Measurements from ENCODE around the gene HOXC12.

HOXC12 gene

DNA sequence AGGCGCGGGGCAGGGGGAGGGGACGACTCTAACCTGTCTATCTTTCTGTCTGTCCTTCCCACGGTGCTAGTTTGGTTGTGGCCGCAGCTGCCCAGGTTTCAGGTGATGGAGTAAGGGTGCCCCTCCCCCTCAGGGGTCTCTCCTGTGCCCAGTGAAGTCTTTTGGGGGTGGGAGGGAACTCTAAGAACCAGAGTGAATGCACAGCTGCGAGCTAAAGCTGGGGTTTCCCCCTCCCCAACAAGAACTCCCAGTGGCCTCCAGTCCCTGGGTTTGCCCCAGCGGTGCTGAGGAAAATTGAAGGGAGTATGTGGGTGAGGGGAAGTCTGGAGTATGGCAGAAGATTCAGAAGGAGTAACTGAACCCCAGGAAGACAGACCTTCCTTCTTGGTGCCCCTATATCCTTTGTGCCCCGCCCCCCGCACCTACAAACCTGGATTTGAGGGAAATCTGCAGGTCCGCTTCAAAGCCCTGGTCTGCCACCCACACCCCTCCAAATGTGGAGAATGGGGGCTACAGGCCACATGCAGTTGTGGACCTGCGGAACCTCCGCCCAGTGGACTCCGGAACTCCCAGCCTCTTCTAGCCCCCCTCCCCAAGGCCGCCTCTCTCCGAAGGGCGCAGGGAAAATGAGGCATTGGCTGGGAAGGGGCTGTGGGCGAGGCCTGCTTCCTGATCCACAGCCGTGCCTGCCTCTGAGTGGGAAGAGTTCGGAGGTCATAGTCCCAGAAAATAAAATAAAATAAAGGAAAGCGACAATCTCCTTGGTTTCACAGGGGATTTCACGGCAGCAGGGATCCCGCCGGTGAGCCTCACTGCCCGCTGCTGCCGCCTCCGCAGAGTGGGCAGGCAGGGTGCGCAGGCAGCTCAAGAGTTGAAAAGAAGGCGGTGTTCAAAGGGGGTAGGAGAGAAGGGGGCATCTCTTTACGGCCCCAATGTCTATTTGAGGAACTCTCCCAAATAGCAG lies 41.8 kb downstream of the HOXC12 start:
- no peak for DNase-seq (ENCODE audit: low read depth in 2 of 2)

DNA sequence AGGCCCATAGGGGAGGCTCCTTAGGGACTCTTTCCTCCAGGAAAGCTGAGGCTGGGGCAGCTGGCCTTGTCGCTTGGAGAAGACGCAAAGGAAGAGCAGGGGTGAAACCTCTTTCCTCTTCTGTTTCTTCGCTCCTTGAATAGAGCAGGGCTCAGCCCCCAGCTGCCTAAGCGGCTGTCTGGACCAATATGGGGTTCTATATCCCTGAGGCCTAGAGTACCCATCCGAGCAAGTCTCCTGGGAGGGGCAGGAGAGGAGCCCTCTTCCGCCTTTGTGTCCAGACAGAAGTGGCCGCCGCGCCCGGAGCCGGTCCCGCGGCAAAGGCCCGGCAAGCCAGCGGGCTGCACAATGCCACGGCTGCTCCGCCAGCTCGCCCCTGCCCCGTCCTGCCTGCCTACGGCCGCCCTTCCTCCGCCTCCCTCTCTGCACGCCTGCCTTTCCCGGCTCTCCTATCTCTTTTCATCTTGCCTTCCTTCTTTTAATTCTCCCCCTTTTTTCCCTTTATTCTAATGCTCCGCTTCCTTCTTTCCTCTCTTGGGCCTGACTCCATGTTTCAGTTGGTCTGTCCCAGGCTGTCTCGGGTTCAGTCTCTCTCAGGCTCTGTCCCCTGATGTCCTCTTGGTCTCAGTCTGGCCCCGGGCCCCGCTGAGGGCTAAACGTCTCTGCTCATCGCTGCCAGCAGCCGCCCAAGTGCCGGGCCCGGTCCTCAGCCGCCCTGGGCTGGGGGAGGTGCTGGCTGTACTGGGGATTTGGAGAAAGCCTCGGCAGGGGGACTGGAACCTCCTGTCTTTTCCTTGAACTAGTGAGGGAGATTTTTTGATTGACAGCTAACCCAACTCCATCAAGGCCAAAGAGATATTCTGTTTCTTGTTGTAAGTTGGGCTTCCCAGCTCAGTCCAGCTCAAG lies 42.8 kb downstream of the HOXC12 start:
- DNase-seq (ENCODE audit: low read depth in 2 of 2): no peak

DNA sequence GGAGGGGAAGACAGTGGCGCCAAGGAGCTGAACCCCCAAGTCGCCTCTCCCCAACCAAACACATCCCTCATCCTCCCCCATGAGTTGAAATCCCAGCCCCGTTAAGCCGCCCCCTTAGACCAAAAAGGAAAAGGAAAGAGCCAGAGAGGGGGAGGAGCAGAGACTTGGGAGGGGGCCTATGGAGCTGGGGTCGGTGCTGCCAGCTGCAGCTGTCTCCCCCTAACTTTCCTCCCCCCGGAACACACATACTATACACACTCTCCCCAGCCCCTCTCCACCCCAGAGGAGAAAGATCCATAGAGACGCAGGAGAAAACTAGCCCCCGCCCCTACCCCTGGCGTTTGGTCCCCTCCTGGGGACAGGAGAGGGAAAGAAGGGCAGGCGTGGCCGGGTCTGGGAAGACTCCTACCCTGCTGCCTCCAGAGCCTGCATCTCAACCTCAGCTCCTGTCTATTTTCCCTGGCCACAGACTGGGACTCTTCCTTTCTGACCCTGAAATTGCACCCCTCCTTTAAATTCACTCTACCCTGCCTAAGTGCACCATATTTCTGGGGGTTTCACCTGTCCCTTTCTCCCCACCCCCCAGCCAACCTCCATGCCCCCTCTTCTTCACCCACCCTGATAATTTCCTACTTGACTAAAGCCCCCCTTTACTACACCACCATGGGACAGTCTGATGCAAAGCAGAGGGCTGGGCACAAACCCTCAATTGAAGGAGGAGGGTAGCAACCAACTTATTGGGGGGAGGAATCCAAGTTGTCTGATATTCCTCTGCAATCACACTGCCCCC lies 43.6 kb downstream of the HOXC12 start:
- DNase-seq (ENCODE audit: low read depth in 2 of 2): no peak

DNA sequence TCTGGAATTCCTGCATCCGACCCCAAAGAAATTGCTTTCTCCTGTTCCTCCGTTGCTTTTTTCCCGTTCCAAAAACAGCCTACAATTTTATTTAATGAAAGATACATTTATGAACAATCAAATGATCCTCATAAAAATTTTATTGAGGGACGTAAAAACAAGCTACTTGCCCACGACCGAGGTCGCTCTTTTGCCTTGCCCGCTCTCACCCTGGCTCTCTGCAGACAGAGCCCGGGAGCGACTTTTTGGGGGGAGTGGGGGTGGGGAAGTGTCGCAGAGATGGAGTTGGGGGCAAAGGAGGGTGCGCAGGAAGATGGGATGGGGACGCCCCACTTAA lies 44.2 kb downstream of the HOXC12 start:
- DNase-seq (ENCODE audit: low read depth in 2 of 2): no peak

DNA sequence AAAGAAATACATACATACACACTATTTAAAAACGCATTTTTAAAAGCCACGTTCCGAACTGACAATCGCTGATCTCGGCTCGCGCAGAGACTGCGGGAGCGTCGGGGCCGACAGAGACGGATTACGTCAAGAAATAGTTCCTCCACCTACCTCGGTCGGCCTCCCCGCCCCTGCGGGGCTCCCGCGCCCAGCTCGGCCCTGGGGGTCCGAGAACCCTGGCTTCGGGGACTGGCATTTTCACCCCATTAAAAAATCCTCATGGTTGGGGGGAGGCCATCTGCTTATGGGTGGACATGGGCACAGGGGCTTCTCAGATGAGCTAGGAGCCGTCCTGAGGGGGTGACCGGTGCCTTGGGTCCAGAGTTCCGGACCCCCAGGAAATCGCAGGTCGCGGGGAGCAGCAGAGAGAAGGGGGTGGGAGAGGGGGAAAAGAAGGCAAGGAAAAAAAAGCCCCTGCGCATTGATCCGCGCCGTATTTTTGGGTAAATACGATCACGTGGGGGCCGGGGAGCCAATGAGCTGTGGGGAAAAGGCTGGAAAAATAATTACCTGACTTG lies 44.9 kb downstream of the HOXC12 start:
- DNase-seq (ENCODE audit: low read depth in 2 of 2): no peak

DNA sequence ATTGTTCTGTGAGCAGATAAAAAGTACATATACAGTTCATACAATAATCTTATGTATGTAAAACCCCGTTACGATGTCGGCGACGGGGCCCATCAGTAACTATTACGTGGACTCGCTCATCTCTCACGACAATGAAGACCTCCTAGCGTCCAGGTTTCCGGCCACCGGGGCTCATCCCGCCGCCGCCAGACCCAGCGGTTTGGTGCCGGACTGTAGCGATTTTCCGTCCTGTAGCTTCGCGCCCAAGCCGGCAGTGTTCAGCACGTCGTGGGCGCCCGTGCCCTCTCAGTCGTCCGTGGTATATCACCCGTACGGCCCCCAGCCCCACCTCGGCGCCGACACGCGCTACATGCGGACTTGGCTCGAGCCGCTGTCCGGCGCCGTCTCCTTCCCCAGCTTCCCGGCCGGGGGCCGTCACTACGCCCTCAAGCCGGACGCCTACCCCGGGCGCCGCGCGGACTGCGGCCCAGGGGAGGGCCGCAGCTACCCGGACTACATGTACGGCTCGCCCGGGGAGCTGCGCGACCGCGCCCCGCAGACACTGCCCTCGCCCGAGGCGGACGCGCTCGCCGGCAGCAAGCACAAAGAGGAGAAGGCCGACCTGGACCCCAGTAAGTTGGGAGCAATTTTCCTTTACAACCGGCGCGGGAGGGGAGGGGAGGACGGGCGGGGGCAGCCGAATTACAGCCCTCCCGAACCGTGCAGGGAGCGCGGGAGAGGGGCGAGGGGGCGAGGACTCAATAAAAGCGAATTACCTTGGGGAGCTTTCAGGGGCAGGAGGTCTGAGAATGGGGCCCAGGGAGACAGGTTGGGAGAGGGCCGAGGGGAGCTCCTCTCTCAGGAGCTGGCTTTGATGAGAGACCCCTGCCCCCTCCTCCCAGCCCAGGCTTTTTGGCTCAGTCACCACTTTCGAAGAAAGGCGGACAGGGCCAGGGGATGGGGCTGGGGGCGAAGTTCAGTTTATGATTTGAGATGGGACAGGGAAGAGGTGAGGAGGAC lies 45.7 kb downstream of the HOXC12 start, which contains the start of gene HOXC9:
Gene HOXC9, plus strand, starts transcription at position 46 of the 999 bp plus-strand sequence. Its CDS starts 28 bp downstream, at position 74.
- no peak for DNase-seq (ENCODE audit: low read depth in 2 of 2)

DNA sequence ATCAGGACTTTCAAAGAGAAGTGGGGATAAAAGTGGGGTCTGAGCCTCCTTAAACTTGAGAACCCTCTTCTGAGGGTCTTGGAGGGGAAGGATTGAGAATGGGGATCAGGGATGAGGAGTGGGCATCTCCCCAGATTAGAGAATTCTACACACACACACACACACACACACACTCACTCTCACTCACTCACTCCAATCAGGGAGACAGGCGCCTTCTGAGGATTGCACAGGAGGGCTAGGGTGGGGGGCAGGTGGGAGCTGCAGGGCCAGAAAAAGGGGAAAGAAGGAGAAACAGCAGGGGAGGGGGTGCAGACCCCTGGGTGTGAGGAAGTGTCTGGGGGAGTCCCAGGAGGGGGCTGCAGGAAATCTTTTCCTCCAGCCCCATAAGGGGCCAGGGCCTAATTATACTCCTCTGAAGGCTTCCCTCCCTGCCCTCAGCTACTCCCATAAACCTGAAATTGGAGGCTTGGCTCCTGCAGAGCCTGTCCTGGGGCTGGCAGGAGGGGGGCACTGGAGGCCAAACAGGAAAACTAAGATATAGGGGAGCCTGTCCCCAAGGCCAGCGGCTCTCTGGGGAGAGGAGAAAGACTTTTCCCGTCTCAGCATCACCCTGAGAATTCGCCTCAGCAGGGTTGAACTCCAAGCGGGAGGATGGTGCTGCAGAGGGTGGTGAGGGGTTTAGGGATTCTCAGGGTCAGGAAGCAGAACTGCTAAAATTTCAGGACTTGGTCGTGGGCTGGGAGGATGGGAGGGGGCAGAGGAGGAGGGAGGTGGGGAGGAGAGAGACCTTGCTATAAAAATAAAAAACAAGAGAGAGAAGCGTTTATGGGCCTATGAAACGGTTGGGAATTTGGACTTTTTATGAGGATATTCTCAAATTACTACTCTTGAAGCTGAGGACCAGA lies 46.8 kb downstream of the HOXC12 start:
- no peak for DNase-seq (ENCODE audit: low read depth in 2 of 2)

DNA sequence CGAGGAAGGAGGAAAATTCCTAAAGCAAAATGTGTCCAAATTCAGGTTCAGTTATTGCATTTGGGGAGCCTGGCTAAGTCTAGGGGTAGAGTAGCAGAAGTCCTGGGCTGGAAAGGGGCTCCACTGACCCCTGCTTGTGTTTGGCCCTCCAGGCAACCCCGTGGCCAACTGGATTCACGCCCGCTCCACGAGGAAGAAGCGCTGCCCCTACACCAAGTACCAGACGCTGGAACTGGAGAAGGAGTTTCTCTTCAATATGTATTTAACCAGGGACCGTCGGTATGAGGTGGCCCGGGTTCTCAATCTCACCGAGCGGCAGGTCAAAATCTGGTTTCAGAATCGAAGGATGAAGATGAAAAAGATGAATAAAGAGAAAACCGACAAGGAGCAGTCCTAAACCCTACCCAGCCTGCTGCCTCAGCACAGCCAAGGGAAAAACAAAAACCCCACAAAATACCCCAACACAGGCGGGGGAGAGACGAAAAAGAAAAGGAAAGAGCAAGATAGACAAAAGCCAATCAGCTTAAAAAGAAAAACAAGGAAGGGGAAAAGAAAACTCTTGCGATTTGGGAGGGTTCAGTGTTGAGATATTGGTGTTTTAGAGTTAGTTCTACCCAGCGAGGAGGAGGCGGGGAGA lies 47.7 kb downstream of the HOXC12 start:
- DNase-seq (ENCODE audit: low read depth in 2 of 2): no peak

DNA sequence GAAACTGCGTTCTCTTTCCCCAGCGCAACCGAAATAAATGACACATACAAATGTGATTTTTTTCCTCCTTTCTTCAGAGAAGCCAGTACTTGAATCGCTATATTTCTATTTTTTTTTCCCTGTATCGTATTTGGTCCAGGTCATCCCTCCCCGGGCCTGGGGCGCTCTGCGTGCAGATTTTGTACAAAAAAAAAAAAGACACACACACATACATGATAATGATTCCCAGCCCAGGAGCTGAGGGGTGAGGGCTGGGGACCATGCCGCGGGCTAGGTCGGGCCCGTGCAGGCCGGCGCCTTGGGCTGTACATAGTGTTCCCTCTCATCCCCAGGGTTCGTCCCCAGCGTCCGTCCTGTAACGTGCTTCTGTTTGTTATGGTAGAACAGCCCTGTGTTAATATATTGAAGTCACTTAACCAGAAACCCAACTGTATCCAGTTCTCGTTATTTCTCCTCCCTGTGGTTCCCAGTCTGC lies 48.2 kb downstream of the HOXC12 start:
- DNase-seq (ENCODE audit: low read depth in 2 of 2): no peak

DNA sequence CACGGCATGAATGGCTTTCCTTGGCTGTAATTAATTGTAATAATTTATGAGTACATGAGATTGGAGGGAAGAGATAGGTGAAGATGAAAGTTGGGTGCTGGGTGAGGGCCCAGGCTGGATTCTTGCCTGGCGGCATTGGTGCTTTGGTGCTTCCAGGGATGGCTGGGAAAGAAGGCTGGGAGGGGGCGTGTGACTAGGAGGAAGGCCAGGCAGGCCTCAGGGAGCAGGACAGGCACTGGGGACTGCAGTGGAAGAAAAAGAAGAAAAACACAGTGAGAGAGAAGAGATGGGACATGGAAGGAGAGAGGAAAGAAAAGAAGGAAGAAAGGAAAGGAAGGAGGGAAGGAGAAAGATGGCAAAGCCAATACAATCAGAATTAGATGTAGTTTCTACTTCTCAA lies 48.9 kb downstream of the HOXC12 start:
- no peak for DNase-seq (ENCODE audit: low read depth in 2 of 2)

DNA sequence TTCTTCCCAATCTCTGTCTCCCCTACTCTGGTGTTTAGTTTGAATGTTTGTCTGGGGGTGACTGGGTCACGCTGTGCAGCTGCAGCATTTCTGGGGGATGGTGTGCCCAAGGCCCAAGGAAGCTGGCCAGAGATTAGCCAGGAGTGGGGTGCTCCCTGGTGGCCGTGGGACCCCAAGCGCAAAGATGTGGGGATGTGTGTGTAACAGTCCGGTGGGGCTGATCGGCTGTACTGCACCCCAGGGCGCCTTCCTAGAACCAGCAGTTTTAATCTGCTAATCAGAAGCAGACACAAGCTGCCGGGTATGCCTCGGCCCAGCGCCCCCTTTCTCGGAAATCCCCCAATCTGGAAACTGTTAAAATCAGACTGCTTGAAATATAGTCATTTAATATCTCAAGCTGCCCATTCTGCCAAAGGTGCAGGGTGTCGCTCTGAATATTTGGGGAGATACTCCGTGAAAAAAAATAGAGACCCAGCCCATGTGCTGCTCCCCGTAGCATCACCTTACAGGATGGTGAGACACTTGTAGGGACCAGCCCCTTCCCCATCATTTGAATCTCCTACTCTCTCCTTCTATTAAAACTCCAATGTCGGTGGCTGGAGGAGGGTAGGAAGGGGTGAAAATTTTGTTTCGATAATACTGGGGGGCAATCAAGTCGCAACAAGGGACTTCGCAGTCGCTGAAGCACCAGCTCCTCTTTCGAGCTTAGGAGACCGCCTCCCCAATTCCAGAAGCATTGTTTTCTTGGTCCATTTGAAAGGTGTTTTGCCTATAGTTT lies 49.5 kb downstream of the HOXC12 start:
- no peak for DNase-seq (ENCODE audit: low read depth in 2 of 2)

DNA sequence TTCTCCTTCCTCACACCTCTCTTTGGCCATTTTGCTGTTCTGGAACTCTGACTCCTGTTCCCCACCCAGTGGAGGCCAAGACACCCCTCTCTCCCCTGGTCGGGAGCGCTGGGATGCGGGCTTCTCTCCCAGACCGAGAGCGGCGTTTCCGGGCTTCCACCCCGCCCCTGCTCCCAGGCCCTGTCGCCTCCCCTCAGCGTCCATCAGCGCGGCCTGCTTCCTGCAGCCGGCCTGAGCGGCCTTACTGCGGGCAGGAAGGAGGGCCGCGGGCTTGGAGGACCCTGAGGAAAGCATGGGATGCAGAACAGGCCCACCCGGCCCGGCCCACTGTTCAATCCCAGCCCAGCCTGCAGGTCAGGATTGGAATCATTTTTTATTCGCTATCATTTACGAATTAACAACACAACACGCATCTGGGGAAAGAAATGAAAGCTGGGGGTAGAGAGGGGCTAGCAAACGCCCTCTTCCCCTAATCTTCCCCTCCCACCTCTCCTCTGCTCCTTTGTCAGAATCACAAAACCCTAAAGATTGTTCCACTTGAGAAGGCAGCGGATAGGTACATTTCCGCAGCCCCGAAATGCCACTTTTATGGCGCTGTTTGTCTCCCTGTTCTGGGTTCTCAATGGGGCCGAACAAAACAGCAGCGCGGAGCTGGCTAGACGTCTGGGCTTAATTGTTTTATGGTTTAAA lies 50.3 kb downstream of the HOXC12 start:
- no peak for DNase-seq (ENCODE audit: low read depth in 2 of 2)

DNA sequence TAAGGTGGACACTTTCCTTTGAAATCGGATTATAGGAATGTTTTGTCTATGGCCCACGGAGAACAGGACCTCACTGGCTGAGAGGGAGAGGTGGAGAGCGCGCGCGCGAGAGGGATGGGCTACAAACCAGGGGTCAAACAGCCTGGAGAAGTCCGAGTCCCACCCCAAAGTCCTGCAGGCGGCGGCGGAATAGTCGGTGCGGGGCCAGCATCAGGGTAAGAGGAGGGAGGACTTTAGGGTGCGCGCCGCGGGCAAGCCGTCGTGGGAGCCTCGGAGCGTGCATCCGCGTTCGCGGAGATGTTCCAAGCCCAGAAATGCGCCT lies 50.8 kb downstream of the HOXC12 start:
- DNase-seq (ENCODE audit: low read depth in 2 of 2): no peak

DNA sequence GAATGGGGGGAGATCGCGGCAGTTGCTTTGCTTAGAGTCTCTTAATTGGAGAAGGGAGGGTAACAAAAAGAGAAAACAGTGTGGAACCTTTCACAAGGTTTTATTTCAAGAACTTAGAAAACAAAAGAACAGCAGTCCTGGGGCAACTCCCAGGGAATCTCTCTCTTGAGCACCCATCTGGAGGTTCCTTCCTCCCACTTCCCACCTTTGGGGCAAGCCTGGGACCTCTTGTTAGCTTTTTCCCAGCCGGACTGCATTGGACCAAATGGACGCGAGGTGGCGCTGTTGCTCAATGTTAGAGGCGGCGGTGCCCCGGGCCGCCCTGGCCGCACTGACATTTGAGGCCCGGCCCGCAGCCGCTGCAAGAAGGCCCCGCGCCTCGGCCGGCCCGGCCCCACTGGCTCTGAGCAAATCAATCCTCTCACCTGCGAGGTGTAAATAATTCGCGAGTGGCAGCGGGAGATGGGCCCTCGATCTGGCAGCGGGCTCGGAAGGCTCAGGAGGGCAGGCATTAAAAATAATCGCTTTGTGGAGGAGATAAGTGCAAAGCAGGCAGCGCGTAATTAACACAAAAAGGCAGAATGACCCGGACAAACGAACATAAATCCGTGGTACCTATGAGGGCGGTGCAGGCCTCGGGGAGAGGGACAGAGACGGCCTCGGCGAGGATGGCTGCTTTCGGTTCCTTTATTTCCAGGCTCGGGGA lies 51.3 kb downstream of the HOXC12 start:
- DNase-seq (ENCODE audit: low read depth in 2 of 2): peak; percentile 72 to 81

DNA sequence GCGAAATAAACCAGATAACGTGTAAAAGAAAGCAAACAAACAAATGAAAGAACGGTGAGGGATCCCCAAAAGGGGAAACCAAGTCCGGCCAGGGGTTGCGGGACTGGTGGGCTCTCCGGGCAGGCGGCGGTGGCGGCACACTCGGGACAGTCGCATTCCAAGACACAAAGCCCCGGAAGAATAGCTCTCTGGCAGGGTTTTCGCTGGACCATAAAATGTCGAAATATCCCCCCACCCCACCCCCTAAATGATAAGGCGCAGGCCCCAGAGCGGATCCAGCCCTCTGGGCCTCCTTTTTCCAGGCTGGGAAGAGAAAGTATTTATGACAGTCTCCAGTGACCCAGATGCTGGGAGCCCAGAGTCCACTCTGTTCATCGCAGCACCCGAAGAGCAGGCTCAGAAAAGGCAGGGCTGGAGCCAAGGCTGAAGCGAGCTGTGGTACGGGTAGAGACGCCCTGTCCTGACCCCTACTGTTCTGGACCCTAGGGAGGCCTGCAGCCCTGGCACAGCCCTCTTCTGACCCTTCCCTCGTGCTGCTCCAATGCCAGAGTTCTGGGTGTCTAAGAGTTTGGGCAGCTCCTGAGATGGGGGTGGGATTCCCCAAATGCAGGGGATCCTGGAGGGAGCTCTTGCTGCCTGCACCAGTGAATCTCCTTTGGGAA lies 52.0 kb downstream of the HOXC12 start:
- DNase-seq (ENCODE audit: low read depth in 2 of 2): no peak

Data from activated CD4-positive, alpha-beta T cell treated with anti-CD3 and anti-CD28 coated beads for 24 hours (primary cell).